ENCODE measurements around the gene XPNPEP3.

Gene XPNPEP3

GRCh38 chr22:40834619-40835018 lies 22.3 kb upstream of the XPNPEP3 start:
- TF ChIP-seq SIN3A (IDR thresholded peaks at IDR 0.05; ENCODE audit: borderline replicate concordance, insufficient read depth, low read length) (no peak), FOXP2 (optimal IDR thresholded peaks at IDR 0.05; ENCODE audit: borderline replicate concordance, extremely low read depth, extremely low read length, insufficient read depth) (no peak), REST (IDR thresholded peaks at IDR 0.05; ENCODE audit: insufficient read depth in 1 of 2, low read depth in 2 of 2, low read length in 2 of 2) (no peak), TAF1 (IDR thresholded peaks at IDR 0.05; ENCODE audit: borderline replicate concordance, insufficient read depth, low read length) (no peak), POLR2AphosphoS5 (IDR thresholded peaks at IDR 0.05; ENCODE audit: low read depth, low read length) (no peak)

- TF ChIP-seq TAF1 (IDR thresholded peaks at IDR 0.05; ENCODE audit: borderline replicate concordance, insufficient read depth, low read length) (no peak), FOXP2 (optimal IDR thresholded peaks at IDR 0.05; ENCODE audit: borderline replicate concordance, extremely low read depth, extremely low read length, insufficient read depth) (no peak), POLR2AphosphoS5 (IDR thresholded peaks at IDR 0.05; ENCODE audit: low read depth, low read length) (no peak), REST (IDR thresholded peaks at IDR 0.05; ENCODE audit: insufficient read depth in 1 of 2, low read depth in 2 of 2, low read length in 2 of 2) (no peak), SIN3A (IDR thresholded peaks at IDR 0.05; ENCODE audit: borderline replicate concordance, insufficient read depth, low read length) (no peak)
These were observed 18.5 kb upstream of the XPNPEP3 start for GRCh38 chr22:40838486-40838885.

- TF ChIP-seq REST (IDR thresholded peaks at IDR 0.05; ENCODE audit: insufficient read depth in 1 of 2, low read depth in 2 of 2, low read length in 2 of 2) (no peak), POLR2AphosphoS5 (IDR thresholded peaks at IDR 0.05; ENCODE audit: low read depth, low read length) (no peak), SIN3A (IDR thresholded peaks at IDR 0.05; ENCODE audit: borderline replicate concordance, insufficient read depth, low read length) (no peak), TAF1 (IDR thresholded peaks at IDR 0.05; ENCODE audit: borderline replicate concordance, insufficient read depth, low read length) (no peak), FOXP2 (optimal IDR thresholded peaks at IDR 0.05; ENCODE audit: borderline replicate concordance, extremely low read depth, extremely low read length, insufficient read depth) (no peak)
These were observed 12.0 kb upstream of the XPNPEP3 start for GRCh38 chr22:40844951-40845350.

GRCh38 chr22:40853333-40853732 lies 3.6 kb upstream of the XPNPEP3 start:
- no peak for TF ChIP-seq REST (IDR thresholded peaks at IDR 0.05; ENCODE audit: insufficient read depth in 1 of 2, low read depth in 2 of 2, low read length in 2 of 2)
- TF ChIP-seq SIN3A (IDR thresholded peaks at IDR 0.05; ENCODE audit: borderline replicate concordance, insufficient read depth, low read length): no peak
- no peak for TF ChIP-seq TAF1 (IDR thresholded peaks at IDR 0.05; ENCODE audit: borderline replicate concordance, insufficient read depth, low read length)
- no peak for TF ChIP-seq POLR2AphosphoS5 (IDR thresholded peaks at IDR 0.05; ENCODE audit: low read depth, low read length)
- TF ChIP-seq FOXP2 (optimal IDR thresholded peaks at IDR 0.05; ENCODE audit: borderline replicate concordance, extremely low read depth, extremely low read length, insufficient read depth): no peak

- TF ChIP-seq TAF1 (IDR thresholded peaks at IDR 0.05; ENCODE audit: borderline replicate concordance, insufficient read depth, low read length) (no peak), POLR2AphosphoS5 (IDR thresholded peaks at IDR 0.05; ENCODE audit: low read depth, low read length) (no peak), FOXP2 (optimal IDR thresholded peaks at IDR 0.05; ENCODE audit: borderline replicate concordance, extremely low read depth, extremely low read length, insufficient read depth) (no peak), SIN3A (IDR thresholded peaks at IDR 0.05; ENCODE audit: borderline replicate concordance, insufficient read depth, low read length) (no peak), REST (IDR thresholded peaks at IDR 0.05; ENCODE audit: insufficient read depth in 1 of 2, low read depth in 2 of 2, low read length in 2 of 2) (no peak)
These were observed 3.0 kb upstream of the XPNPEP3 start for GRCh38 chr22:40853961-40854360.
